ENCODE results near the gene HERC5.
"Not testable (repeated sequence)": the region's sequence is repeated elsewhere in the genome, so short reads cannot be mapped to it uniquely, and the experiment has no call there.

DNA sequence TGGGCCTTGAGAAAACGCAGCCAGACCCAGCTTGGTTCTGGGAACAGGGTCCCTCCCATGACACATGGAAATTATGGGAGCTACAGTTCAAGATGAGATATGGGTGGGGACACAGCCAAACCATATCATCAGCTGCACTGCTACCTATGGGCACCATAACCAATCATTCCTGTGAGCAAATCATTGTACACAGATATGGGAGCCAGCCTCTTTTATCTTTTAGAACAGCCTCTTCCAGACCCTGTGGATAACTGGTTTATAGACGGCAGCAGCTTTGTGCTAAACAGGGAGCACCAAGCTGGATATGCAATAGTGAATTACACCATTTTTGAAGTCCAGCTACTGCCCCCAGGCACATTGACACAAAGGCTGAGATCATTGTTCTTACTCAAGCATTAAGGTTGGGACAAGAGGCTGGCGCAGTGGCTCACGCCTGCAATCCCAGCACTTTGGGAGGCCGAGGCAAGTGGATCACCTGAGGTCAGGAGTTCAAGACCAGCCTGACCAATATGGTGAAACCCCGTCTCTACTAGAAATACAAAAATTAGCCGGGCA is 8.6 kb upstream of the HERC5 start:
- not testable (repeated sequence) for TF ChIP-seq EZH2 (IDR thresholded peaks at IDR 0.05; ENCODE audit: low read depth); CTCF (conservative IDR thresholded peaks at IDR 0.05)
